Activated effector memory CD4-positive, alpha-beta T cell treated with anti-CD3 and anti-CD28 coated beads, Interleukin-2, amount 50 U/mL, for 16 hours (primary cell): ENCODE results near the gene RNF121.
A peak's percentile ranks its signal among the peaks of the same experiment; 100 is the strongest.

ENCODE experiments used
- DNase-seq: peaks from one replicate; pipeline ENCODE4 v3.0.0-alpha.2; 2020

Gene RNF121

GRCh38 chr11:71935338-71935925, 6.6 kb downstream of the RNF121 start:
- no peak for DNase-seq

- no peak for DNase-seq
These were observed 8.0 kb downstream of the RNF121 start for GRCh38 chr11:71936825-71937224.

GRCh38 chr11:71937826-71938225, 9.0 kb downstream of the RNF121 start:
- DNase-seq = no peak

GRCh38 chr11:71940561-71941219, 11.8 kb downstream of the RNF121 start:
- no peak for DNase-seq

- DNase-seq = no peak
These were observed 17.3 kb downstream of the RNF121 start for GRCh38 chr11:71946144-71946571.

- DNase-seq = no peak
These were observed 18.7 kb downstream of the RNF121 start for GRCh38 chr11:71947498-71947897.

GRCh38 chr11:71948314-71949027, 19.6 kb downstream of the RNF121 start:
- DNase-seq = no peak

- DNase-seq = no peak
These were observed 20.2 kb downstream of the RNF121 start for GRCh38 chr11:71949034-71949433.

GRCh38 chr11:71951741-71952310, 23.0 kb downstream of the RNF121 start:
- no peak for DNase-seq

GRCh38 chr11:71955898-71956456, 27.1 kb downstream of the RNF121 start:
- no peak for DNase-seq

GRCh38 chr11:71962428-71963038, 33.7 kb downstream of the RNF121 start:
- DNase-seq = no peak

GRCh38 chr11:71963468-71963867, 34.6 kb downstream of the RNF121 start:
- DNase-seq = no peak

- DNase-seq = no peak
These were observed 35.8 kb downstream of the RNF121 start for GRCh38 chr11:71964641-71965040.

GRCh38 chr11:71971680-71972079, 42.8 kb downstream of the RNF121 start:
- no peak for DNase-seq

GRCh38 chr11:71976551-71976950, 47.7 kb downstream of the RNF121 start:
- no peak for DNase-seq

- DNase-seq = no peak
These were observed 48.2 kb downstream of the RNF121 start for GRCh38 chr11:71977090-71977489.

GRCh38 chr11:71977743-71978418, 49.0 kb downstream of the RNF121 start:
- peak; percentile 74 for DNase-seq

- DNase-seq = no peak
These were observed 50.2 kb downstream of the RNF121 start for GRCh38 chr11:71979094-71979493.

GRCh38 chr11:71979602-71980001, 50.8 kb downstream of the RNF121 start:
- no peak for DNase-seq

GRCh38 chr11:71986131-71986530, 57.3 kb downstream of the RNF121 start:
- DNase-seq = no peak

GRCh38 chr11:71987521-71987920, 58.7 kb downstream of the RNF121 start:
- DNase-seq = no peak

GRCh38 chr11:71988050-71988449, 59.2 kb downstream of the RNF121 start:
- DNase-seq = no peak
